GM10266 (cell line): ENCODE measurements around the gene MMP28.

Source experiments
- DNase-seq: peaks from one replicate; pipeline ENCODE4 v3.0.0; 2012; ENCODE audit errors: extremely low spot score
- TF ChIP-seq, protein P1 (sequence below): IDR thresholded peaks from 2 replicates; pipeline ENCODE4 v1.5.1; 2012; ENCODE audit warnings: mild to moderate bottlenecking, low read depth; ENCODE audit not compliant: control insufficient read depth, insufficient read depth; ENCODE audit errors: missing control alignments

Gene MMP28

DNA sequence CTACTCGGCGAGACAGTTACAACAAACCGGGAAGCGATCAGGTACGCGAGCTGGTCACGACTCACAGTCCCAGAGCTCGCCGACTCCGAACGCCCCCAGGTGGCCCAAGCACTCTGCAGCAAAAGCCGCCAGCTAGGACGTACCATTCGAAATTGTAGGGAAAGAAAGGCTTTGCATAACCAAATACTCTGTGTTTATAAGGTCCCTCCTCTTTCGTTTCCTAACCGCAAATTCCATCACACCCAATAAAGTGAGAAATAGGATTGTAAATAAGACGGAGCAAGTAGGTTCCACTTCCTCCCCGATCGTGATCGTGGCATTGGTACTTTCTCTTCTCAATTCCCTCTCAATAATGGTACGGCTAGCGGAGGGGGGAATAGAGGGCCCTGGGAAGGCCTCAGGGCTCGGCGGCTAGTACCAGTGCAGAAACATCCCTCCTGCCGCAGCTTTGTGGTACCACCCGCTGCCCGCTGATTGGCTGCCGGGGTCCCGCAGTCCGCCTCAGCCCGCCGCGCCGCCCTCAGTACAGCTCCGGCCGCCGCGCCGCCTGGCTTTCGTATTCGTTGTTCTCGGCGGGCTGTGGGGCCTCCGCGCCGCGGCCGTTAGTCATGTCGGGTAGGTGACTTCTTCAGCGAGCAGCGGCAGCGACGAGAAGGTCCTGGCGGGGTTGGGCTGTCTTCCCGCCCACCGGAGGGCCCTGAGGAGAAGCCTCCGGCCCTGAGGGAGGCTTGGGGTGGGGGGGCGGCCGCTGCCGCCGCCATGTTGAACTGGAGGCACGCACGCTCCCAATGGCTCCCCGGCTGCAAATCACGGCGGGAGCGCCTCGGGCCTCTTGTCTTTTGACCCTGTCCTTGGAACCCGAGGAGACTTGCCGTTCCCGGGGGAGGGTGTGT, 13.8 kb upstream of the MMP28 start, which contains the start of gene TAF15:
Gene TAF15 (plus strand): TSS at position 523 of the 893 bp plus-strand sequence. CDS start 86 bp downstream, at position 609.
- DNase-seq: peak; percentile 94
- TF ChIP-seq, protein P1, sequence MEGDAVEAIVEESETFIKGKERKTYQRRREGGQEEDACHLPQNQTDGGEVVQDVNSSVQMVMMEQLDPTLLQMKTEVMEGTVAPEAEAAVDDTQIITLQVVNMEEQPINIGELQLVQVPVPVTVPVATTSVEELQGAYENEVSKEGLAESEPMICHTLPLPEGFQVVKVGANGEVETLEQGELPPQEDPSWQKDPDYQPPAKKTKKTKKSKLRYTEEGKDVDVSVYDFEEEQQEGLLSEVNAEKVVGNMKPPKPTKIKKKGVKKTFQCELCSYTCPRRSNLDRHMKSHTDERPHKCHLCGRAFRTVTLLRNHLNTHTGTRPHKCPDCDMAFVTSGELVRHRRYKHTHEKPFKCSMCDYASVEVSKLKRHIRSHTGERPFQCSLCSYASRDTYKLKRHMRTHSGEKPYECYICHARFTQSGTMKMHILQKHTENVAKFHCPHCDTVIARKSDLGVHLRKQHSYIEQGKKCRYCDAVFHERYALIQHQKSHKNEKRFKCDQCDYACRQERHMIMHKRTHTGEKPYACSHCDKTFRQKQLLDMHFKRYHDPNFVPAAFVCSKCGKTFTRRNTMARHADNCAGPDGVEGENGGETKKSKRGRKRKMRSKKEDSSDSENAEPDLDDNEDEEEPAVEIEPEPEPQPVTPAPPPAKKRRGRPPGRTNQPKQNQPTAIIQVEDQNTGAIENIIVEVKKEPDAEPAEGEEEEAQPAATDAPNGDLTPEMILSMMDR: peak; percentile 80

DNA sequence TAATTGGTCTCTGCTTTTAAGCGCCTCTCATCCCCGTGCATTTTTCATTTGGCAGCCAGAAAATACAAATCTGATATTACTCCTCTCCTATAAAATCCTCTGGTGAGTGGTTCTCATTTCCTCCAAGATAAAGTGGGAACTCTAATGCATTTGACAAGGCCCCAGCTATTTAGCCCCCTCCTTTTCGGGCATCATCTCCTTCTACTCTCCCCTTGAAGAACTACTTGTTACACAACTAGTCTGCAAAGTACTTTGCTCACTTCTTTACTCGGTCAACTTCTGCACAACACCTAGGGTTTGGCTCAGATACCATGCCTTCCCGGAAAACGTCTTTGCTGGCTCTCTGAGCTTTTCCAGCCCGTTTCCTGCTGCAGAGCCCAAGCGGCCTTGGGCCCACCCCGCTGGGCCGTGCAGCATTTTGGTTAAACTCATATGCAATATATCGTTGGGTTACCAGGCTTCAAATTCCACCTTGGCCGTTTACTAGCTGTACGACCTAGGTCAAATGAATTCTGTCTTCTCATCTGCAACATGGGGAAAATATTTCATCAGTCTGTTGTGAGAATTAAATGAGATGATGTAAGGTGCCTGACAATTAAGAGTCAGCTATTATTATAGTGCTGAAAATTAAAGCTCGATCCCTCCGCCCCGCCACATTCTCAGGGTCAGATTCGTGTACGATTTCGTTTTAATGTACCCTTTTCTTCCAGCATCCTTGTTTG, 13.0 kb upstream of the MMP28 start:
- TF ChIP-seq, protein P1: no peak
- no peak for DNase-seq

DNA sequence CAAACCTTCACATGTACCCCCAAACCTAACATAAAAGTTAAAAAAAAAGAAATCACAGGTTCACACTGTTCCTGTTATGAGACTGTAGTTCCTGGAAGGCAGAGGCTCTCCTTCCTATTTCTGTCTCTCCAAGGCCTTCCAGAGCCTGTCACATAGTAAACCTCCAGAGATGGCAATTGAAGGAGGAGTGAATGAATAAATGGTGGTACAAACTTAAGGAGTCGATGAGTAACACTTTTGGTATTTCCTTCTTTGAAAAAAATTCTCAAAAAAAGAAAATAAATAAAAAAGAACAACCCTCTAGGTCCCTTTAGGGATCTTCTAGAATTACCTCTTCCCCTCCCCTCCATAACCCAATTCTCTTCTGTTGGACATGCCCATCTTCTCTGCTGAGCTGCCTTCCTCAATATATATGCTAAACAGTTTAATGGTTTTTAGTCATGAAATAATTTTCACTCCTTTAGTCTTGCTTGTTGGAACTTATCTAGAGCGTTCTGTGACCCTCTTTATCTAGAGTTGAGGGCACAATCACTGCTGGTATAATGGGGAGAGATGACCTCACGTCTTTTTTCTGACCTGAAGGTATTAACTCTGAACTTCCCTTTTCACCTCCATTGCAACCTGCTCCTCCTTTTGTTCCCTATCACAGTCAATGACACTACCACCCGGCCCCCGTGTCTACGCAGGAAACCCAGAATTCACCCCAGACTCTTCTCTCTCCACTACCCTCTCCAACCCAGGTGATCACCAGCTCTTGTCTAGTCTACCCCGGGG, 12.1 kb upstream of the MMP28 start:
- TF ChIP-seq, protein P1: no peak
- DNase-seq: no peak

DNA sequence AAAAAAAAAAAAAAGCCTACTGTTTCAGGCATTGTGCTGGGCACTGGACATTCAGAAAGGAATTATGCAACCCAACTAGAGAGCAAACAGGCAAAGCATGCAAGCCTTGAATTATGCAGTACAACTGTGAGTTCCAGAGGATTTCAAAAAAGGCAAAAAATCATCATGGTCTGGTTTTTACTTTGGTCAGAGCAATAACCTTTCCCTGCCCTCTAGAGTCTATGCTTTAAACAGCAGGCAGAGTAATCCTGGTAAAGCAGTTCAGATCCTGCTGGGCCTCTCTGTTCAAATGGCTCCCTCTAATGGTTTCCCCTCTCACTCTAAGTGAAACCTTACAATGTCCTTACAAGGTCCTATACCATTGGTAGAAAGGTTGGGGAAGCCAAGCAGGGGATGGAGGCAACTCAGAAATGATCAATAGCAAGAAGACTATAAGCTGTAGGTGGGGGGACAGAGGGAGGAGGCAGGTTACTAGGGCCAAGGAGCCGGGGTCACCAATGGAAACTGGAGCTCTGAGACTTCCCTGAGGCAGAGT, 9.3 kb upstream of the MMP28 start:
- TF ChIP-seq, protein P1: peak; percentile 74
- peak; percentile 90 for DNase-seq

DNA sequence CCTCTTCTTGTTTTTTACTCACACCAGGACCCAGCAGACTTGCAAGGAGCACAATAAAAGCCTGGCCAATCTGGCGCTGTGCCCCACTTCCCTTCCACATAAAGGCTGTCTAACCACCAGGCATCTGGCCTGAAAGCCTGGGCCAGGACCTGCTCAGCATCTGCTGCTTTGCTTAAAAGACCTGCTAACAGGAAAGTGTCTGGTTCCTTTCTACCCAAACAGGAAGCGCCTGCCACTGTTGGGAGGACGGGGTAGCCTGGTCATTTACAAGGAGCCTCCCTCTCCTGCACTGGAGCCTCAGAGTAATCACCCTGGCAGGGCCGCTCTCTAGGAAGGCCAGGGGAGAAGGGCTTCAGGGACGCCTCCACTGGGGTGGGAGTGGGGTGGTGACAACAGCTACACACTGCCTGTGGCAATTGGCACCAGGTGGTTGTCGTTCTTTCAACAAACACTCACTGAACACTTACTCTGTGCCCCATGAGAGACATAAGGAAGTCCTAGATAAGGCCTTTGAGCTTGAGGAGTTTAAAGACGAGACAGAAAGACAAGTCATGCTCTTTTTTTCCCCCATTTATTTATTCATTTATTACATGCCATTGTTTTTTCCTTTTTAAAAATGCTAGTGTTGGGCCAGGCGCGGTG, 6.3 kb upstream of the MMP28 start:
- TF ChIP-seq, protein P1: no peak
- DNase-seq: no peak

DNA sequence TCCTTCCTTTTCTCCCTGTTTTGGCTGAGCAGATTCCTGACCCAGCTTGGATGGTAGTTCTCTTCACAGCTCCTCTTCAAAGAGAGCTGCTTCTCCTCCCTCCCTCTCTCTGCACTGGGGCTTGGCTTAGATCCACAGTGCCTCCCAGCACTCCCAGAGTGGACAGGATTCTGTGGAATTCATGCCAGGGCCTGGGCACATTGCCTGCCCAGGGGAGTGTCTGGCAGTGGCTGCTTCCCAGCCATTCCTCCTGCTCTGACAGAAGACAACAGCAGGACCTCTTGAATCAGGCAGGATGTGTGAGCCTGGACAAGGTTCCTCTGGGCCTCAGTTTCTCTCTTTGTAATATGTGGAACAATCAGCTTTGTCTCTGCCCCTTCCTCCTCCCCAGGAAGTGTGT, 4.5 kb upstream of the MMP28 start:
- TF ChIP-seq, protein P1: no peak
- no peak for DNase-seq
